ENCODE measurements around the gene OR5H2.
A peak's percentile ranks its signal among the peaks of the same experiment; 100 is the strongest.
"Not testable (repeated sequence)": the region's sequence is repeated elsewhere in the genome, so short reads cannot be mapped to it uniquely, and the experiment has no call there.

The OR5H2 gene

DNA sequence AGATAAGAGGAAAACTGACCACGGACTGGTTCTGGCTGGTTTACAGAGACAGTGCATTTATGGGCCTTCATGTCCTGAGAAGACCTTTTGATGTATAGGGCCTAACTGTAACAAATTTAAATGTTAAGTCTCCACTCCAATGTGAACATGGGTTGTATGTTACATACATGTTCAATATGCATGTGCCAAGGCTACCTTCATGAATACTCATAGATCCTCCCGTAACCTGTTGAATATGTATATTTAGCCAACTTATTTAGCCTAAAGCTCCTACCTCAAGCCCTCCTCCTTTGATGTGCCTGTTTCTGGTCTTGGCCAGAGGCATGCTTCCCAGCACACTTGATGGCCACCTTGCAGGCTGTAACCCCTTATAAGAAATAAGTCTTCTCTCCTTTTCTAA is at the start of gene OR5H2:
Gene OR5H2 (plus strand): TSS at position 301 of the 400 bp plus-strand sequence. CDS start 398 bp downstream, outside the sequence.
- H3K27ac Mint-ChIP-seq = no peak within 1 kb of the TSS
- H3K4me3 Mint-ChIP-seq = no peak within 1 kb of the TSS

DNA sequence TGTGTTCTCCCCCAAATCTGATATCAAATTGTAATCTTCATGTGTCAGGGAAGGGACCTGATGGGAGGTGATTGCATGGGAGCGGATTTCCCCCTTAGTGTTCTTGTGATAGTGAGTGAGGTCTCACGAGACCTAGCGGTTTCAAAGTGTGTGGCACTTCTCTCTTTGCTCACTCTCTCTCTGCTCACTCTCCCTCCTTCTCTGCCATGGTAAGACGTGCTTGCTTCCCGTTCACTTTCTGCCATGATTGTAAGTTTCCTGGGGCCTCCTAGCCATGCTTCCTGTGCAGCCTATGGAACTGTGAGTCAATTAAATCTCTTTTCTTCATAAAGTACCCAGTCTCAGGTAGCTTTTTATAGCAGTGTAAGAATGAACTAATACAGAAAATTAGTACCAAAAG is 48.8 kb upstream of the OR5H2 start:
- H3K27ac Mint-ChIP-seq = no peak overlapping the region
- H3K9me3 Mint-ChIP-seq = peaks cover 2% of the 10 kb centered on the region
- ATAC-seq (ENCODE audit: low read depth) (peak; percentile 32), DNase-seq (ENCODE audit: low spot score in 2 of 2) (no peak)
- H3K4me3 Mint-ChIP-seq = no peak overlapping the region
- H3K36me3 Mint-ChIP-seq = no peaks in the 10 kb centered on the region
- peaks cover 12% of the 10 kb centered on the region for H3K4me1 Mint-ChIP-seq
- H3K27me3 Mint-ChIP-seq = peaks cover 2% of the 10 kb centered on the region

More for the DNA sequence above, at the start of gene OR5H2:
- DNase-seq (ENCODE audit: low spot score in 2 of 2) (no peak), ATAC-seq (ENCODE audit: low read depth) (no peak)
- H3K36me3 Mint-ChIP-seq = no peaks in the 10 kb centered on the region
- no peaks in the 10 kb centered on the region for H3K4me1 Mint-ChIP-seq
- peaks cover 1% of the 10 kb centered on the region for H3K9me3 Mint-ChIP-seq
- peaks cover 4% of the 10 kb centered on the region for H3K27me3 Mint-ChIP-seq

DNA sequence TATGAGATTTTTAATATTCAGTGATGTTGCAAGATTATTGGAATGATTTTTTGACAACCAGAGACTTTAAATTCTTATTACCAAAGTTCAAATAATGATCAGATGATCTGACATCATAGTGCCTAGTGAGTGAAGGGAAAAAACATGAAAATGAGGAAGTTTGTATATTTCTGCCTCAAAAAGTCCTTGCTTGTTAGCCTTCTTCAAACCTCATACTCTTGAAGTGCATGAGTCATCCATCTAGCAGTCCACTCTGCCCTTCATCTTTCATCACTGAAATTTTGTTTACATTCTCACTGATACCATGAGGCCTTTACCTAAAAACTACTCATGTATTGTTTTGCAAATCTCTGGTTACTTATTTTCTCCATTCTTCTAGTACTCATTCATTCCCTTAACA is 42.2 kb upstream of the OR5H2 start:
- peaks cover 1% of the 10 kb centered on the region for H3K9me3 Mint-ChIP-seq
- no peak overlapping the region for H3K27ac Mint-ChIP-seq
- no peaks in the 10 kb centered on the region for H3K36me3 Mint-ChIP-seq
- no peak for ATAC-seq (ENCODE audit: low read depth)
- H3K27me3 Mint-ChIP-seq = peaks cover 1% of the 10 kb centered on the region
- DNase-seq (ENCODE audit: low spot score in 2 of 2) = no peak
- H3K4me1 Mint-ChIP-seq = no peaks in the 10 kb centered on the region
- no peak overlapping the region for H3K4me3 Mint-ChIP-seq

DNA sequence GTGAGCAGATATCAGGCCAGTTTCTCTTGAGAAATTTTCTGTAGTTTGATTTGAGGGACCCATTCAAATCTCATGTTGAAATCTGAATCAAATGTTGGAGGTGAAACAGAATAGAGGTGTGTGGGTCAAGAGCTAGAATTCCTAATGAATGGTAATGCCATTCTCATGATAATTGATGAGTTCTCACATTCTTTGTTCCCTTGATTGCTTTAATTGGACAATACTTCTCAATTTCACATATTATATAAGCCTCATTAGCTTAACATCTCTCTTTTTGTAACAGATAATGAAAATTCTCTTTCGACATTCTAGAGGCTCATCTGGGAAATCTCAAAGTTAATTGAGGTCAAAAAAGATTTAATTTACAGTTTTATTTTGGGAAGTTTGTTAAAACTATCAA is 40.1 kb upstream of the OR5H2 start:
- no peak for ATAC-seq (ENCODE audit: low read depth)
- H3K9me3 Mint-ChIP-seq = peaks cover 3% of the 10 kb centered on the region

DNA sequence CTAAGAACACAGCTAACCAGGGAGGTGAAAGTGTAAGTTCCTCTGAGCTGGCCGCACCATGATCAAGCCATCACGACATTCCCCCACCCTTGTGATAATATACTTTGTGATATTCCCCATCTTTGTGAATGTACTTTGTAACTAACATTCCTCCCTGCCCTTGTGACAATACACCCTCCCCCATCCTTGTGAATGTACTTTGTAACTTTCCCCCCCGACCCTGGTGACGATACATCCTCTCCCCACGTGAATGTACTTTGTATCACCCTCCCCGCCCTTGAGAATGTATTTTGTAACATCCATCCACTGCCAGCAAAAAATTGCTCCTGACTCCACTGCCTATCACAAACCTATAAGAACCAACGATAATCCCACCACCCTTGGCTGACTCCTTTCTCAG is 38.5 kb upstream of the OR5H2 start:
- H3K27ac Mint-ChIP-seq = no peak overlapping the region
- DNase-seq (ENCODE audit: low spot score in 2 of 2) = no peak
- ATAC-seq (ENCODE audit: low read depth) = no peak
- H3K36me3 Mint-ChIP-seq = no peaks in the 10 kb centered on the region
- peaks cover 7% of the 10 kb centered on the region for H3K27me3 Mint-ChIP-seq
- H3K9me3 Mint-ChIP-seq = peaks cover 3% of the 10 kb centered on the region
- H3K4me3 Mint-ChIP-seq = no peak overlapping the region
- H3K4me1 Mint-ChIP-seq = no peaks in the 10 kb centered on the region

More for the DNA sequence above, 40.1 kb upstream of the OR5H2 start:
- Mint-ChIP-seq H3K4me1 (no peaks in the 10 kb centered on the region), H3K36me3 (no peaks in the 10 kb centered on the region), H3K4me3 (no peak overlapping the region), H3K27ac (no peak overlapping the region), H3K27me3 (peaks cover 7% of the 10 kb centered on the region)
- no peak for DNase-seq (ENCODE audit: low spot score in 2 of 2)

DNA sequence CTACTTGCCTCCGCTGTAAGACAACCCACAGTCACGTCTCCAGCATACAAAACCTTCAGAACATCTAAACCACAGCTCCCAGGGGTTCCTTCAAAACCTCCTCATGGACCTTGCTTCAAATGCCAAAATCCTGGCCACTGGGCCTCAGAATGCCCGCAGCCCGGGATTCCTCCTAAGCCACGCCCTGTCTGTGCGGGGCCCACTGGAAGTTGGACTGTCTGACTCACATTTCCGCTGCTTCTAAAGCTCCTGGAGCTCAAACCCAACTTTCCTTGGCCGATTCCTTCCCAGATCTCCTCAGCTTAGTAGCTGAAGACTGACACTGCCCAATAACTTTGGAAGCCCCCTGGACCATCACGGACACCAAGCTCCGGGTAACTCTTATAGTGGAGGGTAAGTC is 36.2 kb upstream of the OR5H2 start:
- no peaks in the 10 kb centered on the region for H3K4me1 Mint-ChIP-seq

DNA sequence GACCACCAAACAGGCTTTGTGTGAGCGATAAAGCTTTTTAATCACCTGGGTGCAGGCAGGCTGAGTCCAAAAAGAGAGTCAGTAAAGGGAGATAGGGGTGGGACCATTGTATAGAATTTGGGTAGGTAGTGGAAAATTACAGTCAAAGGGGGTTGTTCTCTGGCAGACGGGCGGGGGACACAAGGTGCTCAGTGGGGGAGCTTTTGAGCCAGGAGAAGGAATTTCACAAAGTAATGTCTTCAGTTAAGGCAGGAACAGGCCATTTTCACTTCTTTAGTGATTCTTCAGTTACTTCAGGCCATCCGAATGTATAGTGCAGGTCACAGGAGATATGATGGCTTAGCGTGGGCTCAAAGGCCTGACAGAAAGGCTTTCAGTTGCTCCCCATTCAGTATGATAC is 26.3 kb upstream of the OR5H2 start:
- not testable (repeated sequence) for H3K36me3 Mint-ChIP-seq; H3K4me3 Mint-ChIP-seq; H3K27me3 Mint-ChIP-seq; H3K27ac Mint-ChIP-seq; ATAC-seq (ENCODE audit: low read depth); H3K4me1 Mint-ChIP-seq; DNase-seq (ENCODE audit: low spot score in 2 of 2)
- H3K9me3 Mint-ChIP-seq = peaks cover 13% of the 10 kb centered on the region

More for the DNA sequence above, 36.2 kb upstream of the OR5H2 start:
- Mint-ChIP-seq H3K4me3 (no peak overlapping the region), H3K36me3 (no peaks in the 10 kb centered on the region), H3K9me3 (peaks cover 3% of the 10 kb centered on the region), H3K27ac (no peak overlapping the region), H3K27me3 (peaks cover 7% of the 10 kb centered on the region)
- ATAC-seq (ENCODE audit: low read depth) (no peak), DNase-seq (ENCODE audit: low spot score in 2 of 2) (no peak)

DNA sequence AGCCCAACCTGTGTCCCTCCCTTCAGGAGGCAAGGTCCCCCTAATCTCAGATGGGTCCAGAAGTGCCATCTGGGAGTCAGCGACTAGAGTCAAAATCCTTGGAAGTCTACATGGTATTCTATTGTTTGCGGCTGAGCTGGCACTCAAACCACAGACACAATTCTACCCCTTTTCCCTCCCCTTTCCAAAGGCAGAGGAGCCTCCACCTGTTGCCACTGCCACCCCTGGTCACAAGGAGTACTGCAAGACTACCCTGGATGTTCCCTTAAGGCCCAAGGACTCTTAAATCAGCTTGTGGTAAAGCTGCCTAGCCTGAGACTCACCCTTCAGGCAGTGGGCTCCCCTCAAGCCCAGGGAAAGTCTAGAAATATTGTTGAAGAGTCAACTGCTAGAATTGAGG is 22.6 kb upstream of the OR5H2 start:
- Mint-ChIP-seq H3K27ac (no peak overlapping the region), H3K4me1 (no peaks in the 10 kb centered on the region), H3K36me3 (no peaks in the 10 kb centered on the region), H3K27me3 (no peaks in the 10 kb centered on the region), H3K4me3 (no peak overlapping the region), H3K9me3 (peaks cover 8% of the 10 kb centered on the region)
- no peak for DNase-seq (ENCODE audit: low spot score in 2 of 2)
- no peak for ATAC-seq (ENCODE audit: low read depth)

DNA sequence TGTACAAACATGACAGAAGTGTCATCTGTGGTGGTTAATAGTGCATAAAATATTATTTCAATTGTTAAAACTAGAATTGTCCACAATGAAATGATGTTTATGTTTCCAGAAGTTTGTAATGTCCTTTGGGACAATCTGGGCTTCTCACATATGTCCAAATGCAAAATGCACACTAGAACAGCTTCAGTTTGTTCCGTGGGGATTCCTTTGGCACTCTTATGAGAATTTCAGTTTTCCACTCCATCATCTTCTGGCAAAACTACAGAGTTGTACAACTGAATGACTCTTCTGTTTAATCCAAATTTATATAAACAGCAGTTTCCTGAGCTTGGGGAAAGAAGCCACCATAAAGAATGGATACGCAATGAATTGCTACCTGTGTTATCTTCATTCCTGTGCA is 20.3 kb upstream of the OR5H2 start:
- no peak overlapping the region for H3K4me3 Mint-ChIP-seq
- peaks cover 8% of the 10 kb centered on the region for H3K9me3 Mint-ChIP-seq
- DNase-seq (ENCODE audit: low spot score in 2 of 2) (no peak), ATAC-seq (ENCODE audit: low read depth) (no peak)
- H3K36me3 Mint-ChIP-seq = no peaks in the 10 kb centered on the region
- H3K4me1 Mint-ChIP-seq = no peaks in the 10 kb centered on the region
- no peaks in the 10 kb centered on the region for H3K27me3 Mint-ChIP-seq
- no peak overlapping the region for H3K27ac Mint-ChIP-seq

DNA sequence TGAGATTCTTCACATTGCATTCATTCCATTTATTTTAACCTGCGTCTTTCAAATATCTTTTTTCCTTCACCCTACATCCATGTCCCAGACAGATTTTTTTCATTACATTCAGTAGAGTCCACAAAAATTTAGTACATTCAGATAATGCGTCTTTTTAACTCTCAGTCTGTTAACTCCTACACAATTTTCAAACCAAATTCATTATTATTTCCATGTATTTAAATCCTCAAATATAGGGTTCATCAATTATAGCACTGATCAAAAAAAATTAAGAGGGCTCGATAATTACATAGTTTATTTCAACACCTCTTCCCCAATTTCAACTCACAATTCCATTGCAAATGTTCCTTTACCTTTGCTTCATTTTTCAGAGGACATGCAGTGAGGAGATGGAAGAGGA is 18.4 kb upstream of the OR5H2 start, which contains the start of gene OR5H6:
Gene OR5H6 (plus strand): TSS at position 301 of the 400 bp plus-strand sequence. CDS start 89 bp downstream, at position 390.
- no peak within 1 kb of the TSS for H3K27ac Mint-ChIP-seq
- H3K36me3 Mint-ChIP-seq = no peaks in the 10 kb centered on the region
- no peak for ATAC-seq (ENCODE audit: low read depth)
- H3K4me3 Mint-ChIP-seq = no peak within 1 kb of the TSS
- DNase-seq (ENCODE audit: low spot score in 2 of 2) = no peak
- peaks cover 6% of the 10 kb centered on the region for H3K9me3 Mint-ChIP-seq
- no peaks in the 10 kb centered on the region for H3K4me1 Mint-ChIP-seq
- no peaks in the 10 kb centered on the region for H3K27me3 Mint-ChIP-seq

DNA sequence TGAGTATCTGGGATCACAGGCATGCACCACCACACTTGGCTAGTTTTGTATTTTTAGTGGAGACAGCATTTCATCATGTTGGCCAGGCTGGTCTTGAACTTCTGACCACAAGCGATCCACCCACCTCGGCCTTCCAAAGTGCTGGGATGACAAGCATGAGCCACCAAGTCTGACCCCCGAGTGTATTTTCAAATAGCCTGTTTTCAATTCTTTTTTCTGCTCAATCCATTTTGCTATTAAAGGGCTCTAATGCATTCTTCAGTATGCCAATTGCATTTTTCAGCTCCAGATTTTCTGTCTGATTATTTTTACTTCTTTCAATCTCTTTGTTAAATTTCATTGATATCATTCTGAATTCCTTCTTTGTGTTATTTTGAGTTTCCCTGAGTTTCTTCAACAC is 12.5 kb upstream of the OR5H2 start:
- peaks cover 15% of the 10 kb centered on the region for H3K9me3 Mint-ChIP-seq
- DNase-seq (ENCODE audit: low spot score in 2 of 2) = no peak
- H3K4me3 Mint-ChIP-seq = no peak overlapping the region
- peaks cover 4% of the 10 kb centered on the region for H3K36me3 Mint-ChIP-seq
- H3K4me1 Mint-ChIP-seq = no peaks in the 10 kb centered on the region
- no peak overlapping the region for H3K27ac Mint-ChIP-seq
- H3K27me3 Mint-ChIP-seq = peaks cover 4% of the 10 kb centered on the region
- no peak for ATAC-seq (ENCODE audit: low read depth)

DNA sequence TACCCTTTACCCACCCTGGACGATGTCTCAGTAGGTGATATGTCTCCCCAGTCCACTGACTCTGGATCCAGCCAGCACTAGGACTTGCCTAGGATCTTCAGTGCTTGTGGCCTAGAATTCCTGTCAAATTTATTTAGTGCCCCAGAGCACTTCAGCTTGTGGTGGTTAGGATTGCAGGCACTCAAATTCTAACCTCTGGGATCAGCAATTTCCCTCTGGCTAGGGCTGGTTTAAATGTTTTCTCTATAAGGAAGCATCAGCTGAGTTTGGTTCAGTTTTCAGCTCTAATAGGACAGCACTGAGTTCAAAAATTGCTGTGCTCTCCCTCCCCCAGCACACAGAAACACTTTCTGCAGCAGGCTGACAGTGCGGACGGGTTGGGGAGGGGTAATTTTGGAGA is 10.2 kb upstream of the OR5H2 start:
- no peak overlapping the region for H3K4me3 Mint-ChIP-seq
- H3K27me3 Mint-ChIP-seq = peaks cover 4% of the 10 kb centered on the region
- no peak for ATAC-seq (ENCODE audit: low read depth)
- no peaks in the 10 kb centered on the region for H3K4me1 Mint-ChIP-seq
- H3K9me3 Mint-ChIP-seq = peaks cover 15% of the 10 kb centered on the region
- H3K27ac Mint-ChIP-seq = no peak overlapping the region
- no peak for DNase-seq (ENCODE audit: low spot score in 2 of 2)
- peaks cover 4% of the 10 kb centered on the region for H3K36me3 Mint-ChIP-seq

DNA sequence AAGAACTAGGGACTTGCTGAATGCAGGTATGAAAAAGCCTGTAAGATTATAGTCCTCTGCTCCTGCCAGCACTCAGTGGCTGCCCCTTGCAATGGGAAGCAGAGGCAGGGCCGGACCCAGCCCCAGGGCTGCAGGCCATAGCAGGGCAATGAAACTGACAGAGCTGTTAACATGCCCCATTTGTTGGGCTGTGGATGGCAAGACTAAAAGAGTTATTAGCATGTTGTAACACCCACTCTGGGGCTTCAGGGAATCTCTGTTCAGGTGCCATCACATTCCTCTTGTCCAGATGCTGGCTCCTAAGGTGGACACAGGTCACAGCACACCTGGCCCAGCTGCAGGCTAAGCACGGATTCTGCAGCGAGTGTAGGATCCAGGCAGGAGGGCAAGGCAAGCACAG is 7.4 kb upstream of the OR5H2 start:
- ATAC-seq (ENCODE audit: low read depth) (no peak), DNase-seq (ENCODE audit: low spot score in 2 of 2) (no peak)
- Mint-ChIP-seq H3K4me3 (no peak overlapping the region), H3K9me3 (peaks cover 5% of the 10 kb centered on the region), H3K27me3 (peaks cover 4% of the 10 kb centered on the region), H3K4me1 (no peaks in the 10 kb centered on the region), H3K36me3 (peaks cover 4% of the 10 kb centered on the region), H3K27ac (no peak overlapping the region)

DNA sequence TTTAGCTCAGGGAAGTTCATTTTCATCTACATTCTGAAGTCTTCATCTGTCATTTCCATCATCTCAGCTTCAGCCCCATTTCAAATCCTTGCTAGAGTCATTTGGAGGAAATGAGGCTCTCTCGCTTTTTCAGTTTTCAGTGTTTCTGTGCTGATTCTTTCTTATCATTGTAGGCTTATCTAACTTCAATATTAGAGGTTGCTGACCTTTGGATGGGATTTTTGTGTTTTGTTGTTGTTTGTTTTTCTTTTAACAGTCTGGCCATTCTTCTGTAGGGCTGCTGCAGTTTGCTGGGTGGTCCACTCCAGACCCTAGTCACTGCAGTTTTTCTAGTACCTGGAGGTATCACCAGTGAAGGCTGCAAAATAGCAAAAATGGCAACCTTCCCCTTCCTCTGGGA is 8.6 kb downstream of the OR5H2 start:
- no peak overlapping the region for H3K27ac Mint-ChIP-seq
- no peaks in the 10 kb centered on the region for H3K4me1 Mint-ChIP-seq
- H3K36me3 Mint-ChIP-seq = no peaks in the 10 kb centered on the region
- DNase-seq (ENCODE audit: low spot score in 2 of 2) (no peak), ATAC-seq (ENCODE audit: low read depth) (no peak)
- H3K9me3 Mint-ChIP-seq = peaks cover 3% of the 10 kb centered on the region
- H3K27me3 Mint-ChIP-seq = peaks cover 6% of the 10 kb centered on the region
- no peak overlapping the region for H3K4me3 Mint-ChIP-seq

DNA sequence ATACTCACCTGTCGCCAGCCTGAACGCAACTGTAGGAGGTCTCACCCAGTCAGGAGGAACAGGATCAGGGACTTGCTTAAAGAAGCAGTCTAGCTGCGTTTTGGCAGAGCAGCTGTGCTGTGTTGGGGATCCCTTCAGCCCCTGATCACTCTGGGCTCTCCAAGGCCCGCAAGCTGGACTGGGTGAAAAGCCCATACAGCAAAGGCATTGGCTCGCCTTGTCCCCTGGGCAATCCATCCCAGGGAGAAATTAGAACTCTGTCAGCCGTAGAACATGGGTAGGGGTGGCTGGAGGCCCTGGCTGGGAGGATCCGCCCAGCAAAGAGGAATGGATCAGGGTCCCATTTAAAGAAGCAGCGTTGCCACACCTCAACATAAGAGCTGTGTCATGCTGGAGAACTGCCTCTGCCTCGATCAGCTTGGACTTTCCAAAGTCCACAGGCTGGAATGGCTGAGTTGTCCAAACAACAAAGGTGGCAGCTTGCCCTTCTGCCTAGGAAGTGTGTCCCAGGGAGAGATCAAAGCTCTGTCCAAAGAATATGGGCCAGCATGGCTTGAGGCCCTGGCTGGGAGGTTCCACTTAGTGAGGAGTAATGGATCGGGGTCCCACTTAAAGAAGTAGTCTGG is 9.1 kb downstream of the OR5H2 start:
- no peak overlapping the region for H3K27ac Mint-ChIP-seq
- H3K4me3 Mint-ChIP-seq = no peak overlapping the region
- H3K36me3 Mint-ChIP-seq = no peaks in the 10 kb centered on the region
- no peak for DNase-seq (ENCODE audit: low spot score in 2 of 2)
- no peaks in the 10 kb centered on the region for H3K4me1 Mint-ChIP-seq
- H3K27me3 Mint-ChIP-seq = peaks cover 6% of the 10 kb centered on the region
- no peak for ATAC-seq (ENCODE audit: low read depth)
- peaks cover 3% of the 10 kb centered on the region for H3K9me3 Mint-ChIP-seq

Data from memory B cell (primary cell).